HG03095 (cell line): ENCODE measurements around the gene C4orf50.
"Not testable (repeated sequence)": the region's sequence is repeated elsewhere in the genome, so short reads cannot be mapped to it uniquely, and the experiment has no call there.

Source experiments
- ATAC-seq: cut with Tn5 transposase; IDR thresholded peaks from one replicate; pipeline ENCODE4 v1.9.1; 2021; ENCODE audit warnings: moderate library complexity; ENCODE audit not compliant: unreplicated experiment

Gene C4orf50

GRCh38 chr4:5995901-5996623 lies 22.2 kb downstream of the C4orf50 start:
- no peak for ATAC-seq

- no peak for ATAC-seq
Measured at GRCh38 chr4:5993876-5994811, 24.1 kb downstream of the C4orf50 start.

GRCh38 chr4:5993346-5993745 lies 24.9 kb downstream of the C4orf50 start:
- not testable (repeated sequence) for ATAC-seq

- no peak for ATAC-seq
Measured at GRCh38 chr4:5992828-5993321, 25.4 kb downstream of the C4orf50 start.

GRCh38 chr4:5992171-5992827 lies 25.9 kb downstream of the C4orf50 start:
- no peak for ATAC-seq

- ATAC-seq: no peak
Measured at GRCh38 chr4:5991405-5991804, 26.8 kb downstream of the C4orf50 start.

GRCh38 chr4:5990446-5991160 lies 27.6 kb downstream of the C4orf50 start:
- no peak for ATAC-seq

GRCh38 chr4:5989236-5990225 lies 28.7 kb downstream of the C4orf50 start:
- ATAC-seq: no peak

GRCh38 chr4:5988086-5988845 lies 30.0 kb downstream of the C4orf50 start:
- no peak for ATAC-seq

- no peak for ATAC-seq
Measured at GRCh38 chr4:5984843-5985242, 33.4 kb downstream of the C4orf50 start.

- ATAC-seq: no peak
Measured at GRCh38 chr4:5982156-5982973, 35.9 kb downstream of the C4orf50 start.

GRCh38 chr4:5980436-5981155 lies 37.6 kb downstream of the C4orf50 start:
- no peak for ATAC-seq

- ATAC-seq: no peak
Measured at GRCh38 chr4:5979981-5980380, 38.2 kb downstream of the C4orf50 start.

GRCh38 chr4:5976921-5977320 lies 41.3 kb downstream of the C4orf50 start:
- ATAC-seq: no peak

- no peak for ATAC-seq
Measured at GRCh38 chr4:5976431-5976830, 41.8 kb downstream of the C4orf50 start.

- ATAC-seq: no peak
Measured at GRCh38 chr4:5974321-5974720, 43.9 kb downstream of the C4orf50 start.

- no peak for ATAC-seq
Measured at GRCh38 chr4:5973486-5974220, 44.6 kb downstream of the C4orf50 start.
